HepG2 (cell line): ENCODE data around the gene UNC119B. TPM values are rescaled to one million over a fixed set of nuclear protein-coding genes. Genes with fewer than 3 reads are reported as not detected.

Experiments
- ATAC-seq: fragments of 200-7000 bp; cut with Tn5 transposase; 3 replicates; pipeline ENCODE4 v1.9.1; 2020; ENCODE audit warnings: mild to moderate bottlenecking, moderate library complexity
- BruUV-seq: library from RNA; stranded (reverse); fragments of 400-500 nt; replicated peaks from 2 replicates; lab custom pipeline; 2021; lab: Mats Ljungman, UMichigan
- CTCF ChIA-PET: fragments of 300-600 bp; formaldehyde crosslinking; extraction: SDS; loops from one replicate; lab custom pipeline; 2021; ENCODE audit warnings: low total read pairs, inconsistent platforms, low intra/inter-chr PET ratio; lab: Yijun Ruan, JAX
- POLR2A ChIA-PET: fragments of 350-600 bp; sonication (Branson Sonifier 250); formaldehyde crosslinking; loops from one replicate; lab custom pipeline; 2020; ENCODE audit warnings: antibody characterized with exemption, inconsistent platforms; lab: Yijun Ruan, JAX
- DNase-seq: peaks from one replicate; pipeline ENCODE4 v3.0.0-alpha.2; 2015; ENCODE audit warnings: low spot score
- FAIRE-seq: peaks from 3 replicates; lab custom pipeline; 2011; peaks lifted over from hg19 to GRCh38; lab: Jason Lieb, UNC
- H2AFZ ChIP-seq: one replicate; pipeline ENCODE4 v1.6.1; 2011; ENCODE audit warnings: low read length, inconsistent platforms
- H3K27ac ChIP-seq: fragments of 300-600 bp; 3 replicates; pipeline ENCODE4 v1.8.0; 2011; ENCODE audit warnings: mixed run types, mild to moderate bottlenecking, mixed read lengths, low read length, inconsistent platforms; ENCODE audit not compliant: insufficient read depth; ENCODE audit errors: extremely low read length
- H3K27me3 ChIP-seq, 2 experiments: fragments of 200-600 bp in 1 of 2; 2 replicates in 1 of 2; 3 replicates in 1 of 2; pipeline versions ENCODE4 v1.6.0 to v1.8.0; 2011; ENCODE audit warnings: low read length in 2 of 2, mild to moderate bottlenecking in 2 of 2, moderate library complexity in 2 of 2, inconsistent platforms in 1 of 2; ENCODE audit not compliant: insufficient read depth in 2 of 2, control insufficient read depth in 1 of 2
- H3K36me3 ChIP-seq, 2 experiments: fragments of 200-600 bp in 1 of 2; replicated peaks in 1 of 2; 2 replicates in 1 of 2; 3 replicates in 1 of 2; pipeline versions ENCODE4 v1.5.1 to v1.8.0; 2011; ENCODE audit warnings: low read length in 2 of 2, inconsistent platforms in 1 of 2; ENCODE audit not compliant: insufficient read depth in 2 of 2, control insufficient read depth in 1 of 2
- H3K4me1 ChIP-seq: 2 replicates; pipeline ENCODE4 v1.5.1; 2012; ENCODE audit warnings: low read length, inconsistent platforms; ENCODE audit not compliant: insufficient read depth
- H3K4me2 ChIP-seq: 2 replicates; pipeline ENCODE4 v1.6.0; 2011; ENCODE audit warnings: low read depth, low read length, inconsistent platforms
- H3K4me3 ChIP-seq, 3 experiments: fragments of 200-600 bp in 1 of 3; sonication (generic), shearing (Covaris generic) in 1 of 3; replicated peaks in 1 of 3; 2 replicates each; pipeline ENCODE4 v1.5.1; 2011 to 2016; ENCODE audit warnings: low read length in 3 of 3, inconsistent platforms in 2 of 3, low read depth in 2 of 3, mild to moderate bottlenecking in 2 of 3, control low read depth in 1 of 3, mixed read lengths in 1 of 3; ENCODE audit not compliant: insufficient read depth in 1 of 3
- H3K79me2 ChIP-seq: one replicate; pipeline ENCODE4 v1.6.1; 2011; ENCODE audit warnings: low read length, inconsistent platforms; ENCODE audit not compliant: insufficient read depth
- H3K9ac ChIP-seq: 2 replicates; pipeline ENCODE4 v1.6.0; 2011; ENCODE audit warnings: mild to moderate bottlenecking, low read depth, low read length, inconsistent platforms; ENCODE audit not compliant: insufficient read depth
- H3K9me3 ChIP-seq: 2 replicates; pipeline ENCODE4 v1.5.1; 2012; ENCODE audit warnings: mild to moderate bottlenecking, low read length
- H4K20me1 ChIP-seq: 2 replicates; pipeline ENCODE4 v1.6.0; 2011; ENCODE audit warnings: inconsistent platforms, mild to moderate bottlenecking, low read length, moderate library complexity; ENCODE audit not compliant: insufficient read depth
- GLI4 ChIP-seq: sonication (generic); formaldehyde crosslinking; IDR thresholded peaks from 2 replicates; pipeline ENCODE4 v1.5.1; 2020; ENCODE audit warnings: missing genetic modification reagents, mild to moderate bottlenecking, moderate library complexity, borderline replicate concordance
- MBD4 ChIP-seq: IDR thresholded peaks from 2 replicates; pipeline ENCODE4 v1.6.1; 2012; ENCODE audit warnings: low read length, inconsistent platforms, borderline replicate concordance
- MED1 ChIP-seq: sonication (generic); formaldehyde crosslinking; IDR thresholded peaks from 2 replicates; pipeline ENCODE4 v1.4.0; 2020; ENCODE audit warnings: missing genetic modification reagents
- MEIS1 ChIP-seq: sonication (generic); formaldehyde crosslinking; IDR thresholded peaks from 2 replicates; pipeline ENCODE4 v1.9.0; 2021; ENCODE audit warnings: mild to moderate bottlenecking, missing genetic modification reagents, moderate library complexity, borderline replicate concordance
- RBM22 ChIP-seq: fragments of 200-400 bp; formaldehyde crosslinking; optimal IDR thresholded peaks from 2 replicates; pipeline ENCODE3; 2017; ENCODE audit warnings: mild to moderate bottlenecking, low read length, moderate library complexity
- RNF2 ChIP-seq: fragments of 450-650 bp; conservative IDR thresholded peaks from 2 replicates; pipeline ENCODE4 v1.6.1; 2016; ENCODE audit warnings: low read depth
- SAP130 ChIP-seq: IDR thresholded peaks from 2 replicates; pipeline ENCODE4 v1.6.1; 2016; ENCODE audit warnings: low read depth
- ZNF253 ChIP-seq: sonication (generic); formaldehyde crosslinking; IDR thresholded peaks from 2 replicates; pipeline ENCODE4 v1.8.0; 2022; ENCODE audit warnings: mild to moderate bottlenecking, missing genetic modification reagents, borderline replicate concordance
- ZNF549 ChIP-seq: sonication (generic); formaldehyde crosslinking; IDR thresholded peaks from 2 replicates; pipeline ENCODE4 v1.5.0; 2020; ENCODE audit warnings: missing genetic modification reagents
- ZNF558 ChIP-seq: sonication (generic); formaldehyde crosslinking; IDR thresholded peaks from 2 replicates; pipeline ENCODE4 v1.9.0; 2022; ENCODE audit warnings: mild to moderate bottlenecking, missing genetic modification reagents, borderline replicate concordance
- ZNF672 ChIP-seq: sonication (generic); formaldehyde crosslinking; IDR thresholded peaks from 2 replicates; pipeline ENCODE4 v1.8.1; 2022; ENCODE audit warnings: missing genetic modification reagents
- ZNF777 ChIP-seq: sonication (generic); formaldehyde crosslinking; IDR thresholded peaks from 2 replicates; pipeline ENCODE4 v1.4.0; 2020; ENCODE audit warnings: missing genetic modification reagents
- ZNF792 ChIP-seq: IDR thresholded peaks from 2 replicates; pipeline ENCODE4 v1.6.1; 2016
- WGBS: methylation state at CpG from one replicate; pipeline ENCODE4 v1.1.6; 2017; ENCODE audit warnings: low lambda C conversion rate; 5-methylcytosine and 5-hydroxymethylcytosine counted together
- in situ Hi-C: cut with HindIII; loops from 2 replicates; pipeline ENCODE4 v1.10.0; 2017; ENCODE audit warnings: low pct_unique_long_range_greater_than_20kb; ENCODE audit not compliant: extremely low pct_ligation_motif_present
- intact Hi-C: fragments of 100-400 bp; cut with micrococcal nuclease; formaldehyde crosslinking; loops from one replicate; pipeline ENCODE4 v1.10.0; 2022; ENCODE audit not compliant: unreplicated experiment
- polyA plus RNA-seq, 8 experiments: library from polyadenylated mRNA; depleted of rRNA in 3 of 8; stranded (reverse) in 7 of 8; unstranded in 1 of 8; fragments of >200 nt; fragmentation: Illumina TruSeq in 4 of 8; extraction: Trizol in 4 of 8; gene quantifications; 2 replicates each; pipeline versions ENCODE4 v1.2.1 to v1.2.3, GENCODE V29; 2011 to 2016; ENCODE audit warnings: low read depth in 4 of 8, missing spikeins in 1 of 8, mixed read lengths in 1 of 8; ENCODE audit not compliant: insufficient read depth in 1 of 8
- total RNA-seq, 5 experiments: library from RNA; depleted of rRNA; stranded (reverse); fragments of >200 nt; fragmentation: Illumina TruSeq; extraction: Trizol; gene quantifications; 2 replicates each; pipeline ENCODE4 v1.2.3, GENCODE V29; 2016; ENCODE audit warnings: low read depth in 1 of 5
- TF ChIP-seq, protein P1 (sequence below): sonication (generic); formaldehyde crosslinking; IDR thresholded peaks from 2 replicates; pipeline ENCODE4 v1.5.1; 2020; ENCODE audit warnings: missing genetic modification reagents, mild to moderate bottlenecking, borderline replicate concordance
- TF ChIP-seq, protein P2 (sequence below), 2 experiments: fragments of 450-650 bp in 1 of 2; sonication (generic) in 1 of 2; formaldehyde crosslinking; IDR thresholded peaks; 2 replicates each; pipeline versions ENCODE4 v1.5.0 to v1.8.0; 2020 to 2022; ENCODE audit warnings: mild to moderate bottlenecking in 1 of 2, missing genetic modification reagents in 1 of 2
- TF ChIP-seq, protein P3 (sequence below): sonication (generic); formaldehyde crosslinking; IDR thresholded peaks from 2 replicates; pipeline ENCODE4 v1.5.1; 2020; ENCODE audit warnings: missing genetic modification reagents, mild to moderate bottlenecking, borderline replicate concordance
- TF ChIP-seq, protein P4 (sequence below): sonication (generic); formaldehyde crosslinking; IDR thresholded peaks from 2 replicates; pipeline ENCODE4 v1.5.1; 2020; ENCODE audit warnings: mild to moderate bottlenecking, moderate library complexity, missing genetic modification reagents
- TF ChIP-seq, protein P5 (sequence below): sonication (generic); formaldehyde crosslinking; IDR thresholded peaks from 2 replicates; pipeline ENCODE4 v1.8.0; 2022; ENCODE audit warnings: mild to moderate bottlenecking, missing genetic modification reagents; ENCODE audit not compliant: insufficient replicate concordance

UNC119B gene
- total and polyA plus RNA-seq, 2 of the 13 experiments (the other 11 are each of a cell fraction or from before 2014, with no cell fraction given) = 19.6 to 19.7 TPM

DNA sequence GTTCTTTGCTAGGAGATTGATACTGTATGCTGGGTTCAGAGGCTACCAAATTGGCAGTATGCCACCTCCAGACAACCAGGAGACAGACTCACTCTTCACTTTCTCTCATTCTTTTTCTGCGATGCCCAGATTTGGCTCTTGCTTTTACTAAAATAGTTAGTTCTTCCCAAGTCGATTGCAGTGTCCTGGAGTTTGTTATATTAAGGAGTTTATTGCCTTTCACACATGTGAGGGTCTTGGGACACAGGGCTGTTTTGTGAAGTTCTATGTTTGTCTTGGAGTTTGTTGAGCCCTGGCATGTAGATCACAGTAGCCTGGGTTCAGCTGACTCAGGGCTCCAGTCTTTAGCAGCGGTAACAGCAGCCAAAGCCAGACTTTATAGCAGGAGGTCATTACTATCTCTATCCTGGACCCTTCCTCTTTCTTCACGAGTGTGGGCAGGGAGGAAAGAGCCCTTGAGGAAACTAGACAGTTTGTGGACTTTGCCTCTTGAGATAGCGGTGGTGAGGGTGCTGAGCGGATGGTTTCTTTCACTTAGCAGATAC, 21.7 kb upstream of the UNC119B start:
- DNase-seq (no peak), ATAC-seq (no peak), FAIRE-seq (no peak)
- Histone ChIP-seq H4K20me1 (peaks cover 34% of the 10 kb centered on the region), H3K9ac (peak overlapping the region; percentile 85), H3K4me1 (peaks cover 68% of the 10 kb centered on the region), H3K36me3 (peaks cover 0 to 5% of the 10 kb centered on the region in 2 experiments; a peak in 1 of 5 replicates), H2AFZ (no peak overlapping the region), H3K9me3 (no peaks in the 10 kb centered on the region), H3K27ac (peak overlapping the region; percentile 94), H3K4me3 (peak overlapping the region; percentile 83 to 91 (median 86)), H3K79me2 (peaks cover 64% of the 10 kb centered on the region), H3K4me2 (peak overlapping the region; percentile 86), H3K27me3 (no peaks in the 10 kb centered on the region)
- ChIA-PET CTCF (no interaction called here), POLR2A (no interaction called here)
- intact Hi-C loops = loop anchor here (2.0 to 5.0 kb wide), 3 partner anchors 26 to 1389 kb away; partner anchors contain the start of gene MLXIP
- in situ Hi-C loops = no loop called here
- BruUV-seq = no TSS peak
- 3% methylated on average over 6 of the region's 6 CpGs for WGBS
- TF ChIP-seq GLI4 = no peak
- no peak for TF ChIP-seq ZNF792 (CRISPR knock-in tag)
- TF ChIP-seq, protein P1, sequence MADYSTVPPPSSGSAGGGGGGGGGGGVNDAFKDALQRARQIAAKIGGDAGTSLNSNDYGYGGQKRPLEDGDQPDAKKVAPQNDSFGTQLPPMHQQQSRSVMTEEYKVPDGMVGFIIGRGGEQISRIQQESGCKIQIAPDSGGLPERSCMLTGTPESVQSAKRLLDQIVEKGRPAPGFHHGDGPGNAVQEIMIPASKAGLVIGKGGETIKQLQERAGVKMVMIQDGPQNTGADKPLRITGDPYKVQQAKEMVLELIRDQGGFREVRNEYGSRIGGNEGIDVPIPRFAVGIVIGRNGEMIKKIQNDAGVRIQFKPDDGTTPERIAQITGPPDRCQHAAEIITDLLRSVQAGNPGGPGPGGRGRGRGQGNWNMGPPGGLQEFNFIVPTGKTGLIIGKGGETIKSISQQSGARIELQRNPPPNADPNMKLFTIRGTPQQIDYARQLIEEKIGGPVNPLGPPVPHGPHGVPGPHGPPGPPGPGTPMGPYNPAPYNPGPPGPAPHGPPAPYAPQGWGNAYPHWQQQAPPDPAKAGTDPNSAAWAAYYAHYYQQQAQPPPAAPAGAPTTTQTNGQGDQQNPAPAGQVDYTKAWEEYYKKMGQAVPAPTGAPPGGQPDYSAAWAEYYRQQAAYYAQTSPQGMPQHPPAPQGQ (CRISPR knock-in tag) = no peak
- no peak for TF ChIP-seq ZNF253 (CRISPR knock-in tag)
- no peak for TF ChIP-seq MEIS1 (CRISPR knock-in tag)
- TF ChIP-seq ZNF777 (CRISPR knock-in tag) = 0 out of 2 replicates have a peak, but pooled peaks have one; percentile 20
- TF ChIP-seq ZNF672 (CRISPR knock-in tag) = no peak
- no peak for TF ChIP-seq ZNF558 (CRISPR knock-in tag)
- TF ChIP-seq, protein P2, sequence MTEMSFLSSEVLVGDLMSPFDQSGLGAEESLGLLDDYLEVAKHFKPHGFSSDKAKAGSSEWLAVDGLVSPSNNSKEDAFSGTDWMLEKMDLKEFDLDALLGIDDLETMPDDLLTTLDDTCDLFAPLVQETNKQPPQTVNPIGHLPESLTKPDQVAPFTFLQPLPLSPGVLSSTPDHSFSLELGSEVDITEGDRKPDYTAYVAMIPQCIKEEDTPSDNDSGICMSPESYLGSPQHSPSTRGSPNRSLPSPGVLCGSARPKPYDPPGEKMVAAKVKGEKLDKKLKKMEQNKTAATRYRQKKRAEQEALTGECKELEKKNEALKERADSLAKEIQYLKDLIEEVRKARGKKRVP (CRISPR knock-in tag; IDR thresholded peaks at IDR 0.05) = no peak
- TF ChIP-seq, protein P3, sequence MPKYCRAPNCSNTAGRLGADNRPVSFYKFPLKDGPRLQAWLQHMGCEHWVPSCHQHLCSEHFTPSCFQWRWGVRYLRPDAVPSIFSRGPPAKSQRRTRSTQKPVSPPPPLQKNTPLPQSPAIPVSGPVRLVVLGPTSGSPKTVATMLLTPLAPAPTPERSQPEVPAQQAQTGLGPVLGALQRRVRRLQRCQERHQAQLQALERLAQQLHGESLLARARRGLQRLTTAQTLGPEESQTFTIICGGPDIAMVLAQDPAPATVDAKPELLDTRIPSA (CRISPR knock-in tag) = no peak
- TF ChIP-seq MED1 = no peak
- no peak for TF ChIP-seq ZNF549
- TF ChIP-seq RNF2 = no peak
- no peak for TF ChIP-seq MBD4
- TF ChIP-seq, protein P4, sequence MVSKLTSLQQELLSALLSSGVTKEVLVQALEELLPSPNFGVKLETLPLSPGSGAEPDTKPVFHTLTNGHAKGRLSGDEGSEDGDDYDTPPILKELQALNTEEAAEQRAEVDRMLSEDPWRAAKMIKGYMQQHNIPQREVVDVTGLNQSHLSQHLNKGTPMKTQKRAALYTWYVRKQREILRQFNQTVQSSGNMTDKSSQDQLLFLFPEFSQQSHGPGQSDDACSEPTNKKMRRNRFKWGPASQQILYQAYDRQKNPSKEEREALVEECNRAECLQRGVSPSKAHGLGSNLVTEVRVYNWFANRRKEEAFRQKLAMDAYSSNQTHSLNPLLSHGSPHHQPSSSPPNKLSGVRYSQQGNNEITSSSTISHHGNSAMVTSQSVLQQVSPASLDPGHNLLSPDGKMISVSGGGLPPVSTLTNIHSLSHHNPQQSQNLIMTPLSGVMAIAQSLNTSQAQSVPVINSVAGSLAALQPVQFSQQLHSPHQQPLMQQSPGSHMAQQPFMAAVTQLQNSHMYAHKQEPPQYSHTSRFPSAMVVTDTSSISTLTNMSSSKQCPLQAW (CRISPR knock-in tag) = 0 out of 2 replicates have a peak, but pooled peaks have one; percentile 21
- TF ChIP-seq RBM22 = no peak
- peak; percentile 45; the same call in 1 of the 2 replicates for TF ChIP-seq SAP130
- TF ChIP-seq, protein P5, sequence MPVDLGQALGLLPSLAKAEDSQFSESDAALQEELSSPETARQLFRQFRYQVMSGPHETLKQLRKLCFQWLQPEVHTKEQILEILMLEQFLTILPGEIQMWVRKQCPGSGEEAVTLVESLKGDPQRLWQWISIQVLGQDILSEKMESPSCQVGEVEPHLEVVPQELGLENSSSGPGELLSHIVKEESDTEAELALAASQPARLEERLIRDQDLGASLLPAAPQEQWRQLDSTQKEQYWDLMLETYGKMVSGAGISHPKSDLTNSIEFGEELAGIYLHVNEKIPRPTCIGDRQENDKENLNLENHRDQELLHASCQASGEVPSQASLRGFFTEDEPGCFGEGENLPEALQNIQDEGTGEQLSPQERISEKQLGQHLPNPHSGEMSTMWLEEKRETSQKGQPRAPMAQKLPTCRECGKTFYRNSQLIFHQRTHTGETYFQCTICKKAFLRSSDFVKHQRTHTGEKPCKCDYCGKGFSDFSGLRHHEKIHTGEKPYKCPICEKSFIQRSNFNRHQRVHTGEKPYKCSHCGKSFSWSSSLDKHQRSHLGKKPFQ = peak; percentile 15
